ENCODE data around the gene NFATC4.
"Not testable (repeated sequence)": the region's sequence is repeated elsewhere in the genome, so short reads cannot be mapped to it uniquely, and the experiment has no call there.

GRCh38 chr14:24387579-24387978 lies 19.6 kb downstream of the NFATC4 start:
- not testable (repeated sequence) for TF ChIP-seq CTCF (conservative IDR thresholded peaks at IDR 0.05; ENCODE audit: low read depth, low read length); USF2 (IDR thresholded peaks at IDR 0.05; ENCODE audit: low read depth, low read length); MXI1 (IDR thresholded peaks at IDR 0.05; ENCODE audit: borderline replicate concordance, low read depth, low read length); BHLHE40 (IDR thresholded peaks at IDR 0.05; ENCODE audit: low read depth, low read length); RCOR1 (IDR thresholded peaks at IDR 0.05; ENCODE audit: insufficient replicate concordance, low read length); RFX5 (IDR thresholded peaks at IDR 0.05; ENCODE audit: low read depth, low read length); SMC3 (IDR thresholded peaks at IDR 0.05; ENCODE audit: low read depth, low read length); POLR2A (IDR thresholded peaks at IDR 0.05; ENCODE audit: low read depth, low read length); CHD1 (IDR thresholded peaks at IDR 0.05; ENCODE audit: low read depth, low read length)

All from IMR-90 (cell line).